ENCODE data around the gene GRPEL1.

The GRPEL1 gene

GRCh38 chr4:7066006-7066405, 1.9 kb downstream of the GRPEL1 start:
- DNase-seq (ENCODE audit: low read depth in 3 of 3) = no peak

- DNase-seq (ENCODE audit: low read depth in 3 of 3) = no peak
Observed at GRCh38 chr4:7063362-7063761, 4.5 kb downstream of the GRPEL1 start.

- no peak for DNase-seq (ENCODE audit: low read depth in 3 of 3)
Observed at GRCh38 chr4:7062816-7063215, 5.0 kb downstream of the GRPEL1 start.

GRCh38 chr4:7061815-7062214, 6.0 kb downstream of the GRPEL1 start:
- DNase-seq (ENCODE audit: low read depth in 3 of 3) = no peak

- no peak for DNase-seq (ENCODE audit: low read depth in 3 of 3)
Observed at GRCh38 chr4:7060346-7061150, 7.3 kb downstream of the GRPEL1 start.

- no peak for DNase-seq (ENCODE audit: low read depth in 3 of 3)
Observed at GRCh38 chr4:7059662-7060061, 8.2 kb downstream of the GRPEL1 start.

- no peak for DNase-seq (ENCODE audit: low read depth in 3 of 3)
Observed at GRCh38 chr4:7058792-7059191, 9.1 kb downstream of the GRPEL1 start.

- DNase-seq (ENCODE audit: low read depth in 3 of 3) = no peak
Observed at GRCh38 chr4:7055990-7056325, 11.9 kb downstream of the GRPEL1 start.

- DNase-seq (ENCODE audit: low read depth in 3 of 3) = no peak
Observed at GRCh38 chr4:7055111-7055989, 12.5 kb downstream of the GRPEL1 start.

- no peak for DNase-seq (ENCODE audit: low read depth in 3 of 3)
Observed at GRCh38 chr4:7054106-7054880, 13.6 kb downstream of the GRPEL1 start.

GRCh38 chr4:7052923-7053715, 14.7 kb downstream of the GRPEL1 start:
- no peak for DNase-seq (ENCODE audit: low read depth in 3 of 3)

- no peak for DNase-seq (ENCODE audit: low read depth in 3 of 3)
Observed at GRCh38 chr4:7052313-7052712, 15.6 kb downstream of the GRPEL1 start.

- no peak for DNase-seq (ENCODE audit: low read depth in 3 of 3)
Observed at GRCh38 chr4:7051905-7052304, 16.0 kb downstream of the GRPEL1 start.

- DNase-seq (ENCODE audit: low read depth in 3 of 3) = no peak
Observed at GRCh38 chr4:7051144-7051495, 16.7 kb downstream of the GRPEL1 start.

GRCh38 chr4:7050481-7051143, 17.3 kb downstream of the GRPEL1 start:
- DNase-seq (ENCODE audit: low read depth in 3 of 3) = no peak

- no peak for DNase-seq (ENCODE audit: low read depth in 3 of 3)
Observed at GRCh38 chr4:7049739-7050138, 18.1 kb downstream of the GRPEL1 start.

GRCh38 chr4:7049295-7049694, 18.6 kb downstream of the GRPEL1 start:
- no peak for DNase-seq (ENCODE audit: low read depth in 3 of 3)

GRCh38 chr4:7048642-7049041, 19.2 kb downstream of the GRPEL1 start:
- DNase-seq (ENCODE audit: low read depth in 3 of 3) = no peak

- no peak for DNase-seq (ENCODE audit: low read depth in 3 of 3)
Observed at GRCh38 chr4:7046971-7047370, 20.9 kb downstream of the GRPEL1 start.

- DNase-seq (ENCODE audit: low read depth in 3 of 3) = no peak
Observed at GRCh38 chr4:7045961-7046921, 21.6 kb downstream of the GRPEL1 start.
